Loucy (cell line): ENCODE data around the gene CELF5.

Experiments used
- H2AFZ ChIP-seq: fragments of 200-600 bp; sonication (generic); 2 replicates; pipeline ENCODE4 v1.6.0; 2016; ENCODE audit warnings: antibody characterized with exemption, mild to moderate bottlenecking, low read length, moderate library complexity
- H3F3A ChIP-seq: fragments of 200-600 bp; 2 replicates; pipeline ENCODE4 v1.6.0; 2016; ENCODE audit warnings: antibody characterized with exemption, low read depth, mild to moderate bottlenecking
- H3K27me3 ChIP-seq: fragments of 200-600 bp; sonication (generic); 2 replicates; pipeline ENCODE4 v1.6.1; 2014; ENCODE audit warnings: low read length, mild to moderate bottlenecking; ENCODE audit not compliant: insufficient read depth, poor library complexity, severe bottlenecking
- H3K36me3 ChIP-seq: fragments of 200-600 bp; sonication (generic); 2 replicates; pipeline ENCODE4 v1.6.1; 2016; ENCODE audit warnings: low read length; ENCODE audit not compliant: insufficient read depth
- H3K4me1 ChIP-seq: fragments of 200-600 bp; sonication (generic); 2 replicates; pipeline ENCODE4 v1.5.1; 2014; ENCODE audit warnings: low read length, mild to moderate bottlenecking; ENCODE audit not compliant: insufficient read depth, poor library complexity, severe bottlenecking
- H3K4me2 ChIP-seq: fragments of 200-600 bp; sonication (generic); 2 replicates; pipeline ENCODE4 v1.6.0; 2014; ENCODE audit warnings: antibody characterized with exemption, low read length, low read depth, mild to moderate bottlenecking; ENCODE audit not compliant: poor library complexity, severe bottlenecking
- H3K4me3 ChIP-seq: fragments of 200-600 bp; sonication (generic); 2 replicates; pipeline ENCODE4 v1.5.1; 2014; ENCODE audit warnings: low read length, mild to moderate bottlenecking, mixed read lengths; ENCODE audit not compliant: poor library complexity, severe bottlenecking
- H3K79me2 ChIP-seq: fragments of 200-600 bp; sonication (generic); 2 replicates; pipeline ENCODE4 v1.6.1; 2014; ENCODE audit warnings: low read length; ENCODE audit not compliant: insufficient read depth
- H3K9ac ChIP-seq: fragments of 200-600 bp; sonication (generic); 2 replicates; pipeline ENCODE4 v1.6.0; 2014; ENCODE audit warnings: mild to moderate bottlenecking, low read depth, low read length, moderate library complexity; ENCODE audit not compliant: poor library complexity, severe bottlenecking
- H3K9me2 ChIP-seq: fragments of 200-600 bp; sonication (generic); replicated peaks from 2 replicates; pipeline ENCODE4 v1.6.1; 2016; ENCODE audit warnings: low read depth, low read length, mixed read lengths
- H3K9me3 ChIP-seq: fragments of 200-600 bp; sonication (generic); 2 replicates; pipeline ENCODE4 v1.6.1; 2014; ENCODE audit warnings: mild to moderate bottlenecking, antibody characterized with exemption, low read length, low read depth; ENCODE audit not compliant: insufficient read depth
- H4K20me1 ChIP-seq: fragments of 200-600 bp; sonication (generic); 2 replicates; pipeline ENCODE4 v1.6.0; 2014; ENCODE audit warnings: antibody characterized with exemption, low read length, mild to moderate bottlenecking; ENCODE audit not compliant: insufficient read depth, poor library complexity, severe bottlenecking
- EZH2phosphoT487 ChIP-seq: fragments of 200-600 bp; IDR thresholded peaks from 2 replicates; pipeline ENCODE4 v1.6.1; 2018; ENCODE audit warnings: antibody characterized with exemption, mild to moderate bottlenecking, moderate library complexity, borderline replicate concordance
- TF ChIP-seq, protein P1 (sequence below): fragments of 200-600 bp; sonication (generic); conservative IDR thresholded peaks from 2 replicates; pipeline ENCODE4 v1.5.1; 2014; ENCODE audit warnings: mild to moderate bottlenecking, antibody characterized with exemption, low read length

Gene CELF5

DNA sequence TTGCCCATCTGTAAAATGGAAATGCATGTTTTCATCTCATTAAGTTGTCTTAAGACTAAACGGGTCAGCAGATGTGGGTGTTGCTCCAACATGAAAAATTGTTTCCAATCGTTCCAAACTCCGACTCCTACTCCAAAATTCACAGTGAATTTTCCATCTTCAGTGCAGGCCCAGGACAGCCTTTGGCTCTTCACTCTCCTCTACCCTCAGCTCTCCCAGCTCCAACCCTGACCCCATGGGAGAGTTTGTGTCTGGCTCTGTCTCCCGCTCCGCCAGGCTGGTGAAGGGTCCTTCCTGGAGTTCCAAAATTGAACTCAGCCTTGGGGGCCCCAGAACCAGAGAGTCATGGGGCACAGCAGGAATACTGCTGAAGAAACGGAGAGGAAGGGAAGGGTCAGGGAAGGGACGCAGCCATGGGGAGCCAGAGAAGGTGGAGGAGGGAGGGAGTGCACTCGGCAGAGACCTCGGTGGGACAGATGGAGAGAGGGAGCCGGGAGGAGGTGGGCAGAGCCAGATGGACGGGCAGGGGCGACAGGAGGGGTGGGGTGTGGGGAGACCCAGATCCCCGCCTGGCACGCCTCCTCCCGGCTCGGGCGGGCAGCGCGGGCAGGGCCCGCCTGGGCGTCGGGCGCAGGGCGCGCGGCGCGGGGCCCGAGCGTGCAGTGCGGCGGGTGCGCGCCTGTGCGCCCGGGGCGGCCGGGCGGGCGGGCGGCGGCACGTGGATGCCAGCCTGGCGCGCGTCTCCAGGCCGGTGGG lies 45.6 kb downstream of the CELF5 start:
- no peak for TF ChIP-seq EZH2phosphoT487
- TF ChIP-seq, protein P1, sequence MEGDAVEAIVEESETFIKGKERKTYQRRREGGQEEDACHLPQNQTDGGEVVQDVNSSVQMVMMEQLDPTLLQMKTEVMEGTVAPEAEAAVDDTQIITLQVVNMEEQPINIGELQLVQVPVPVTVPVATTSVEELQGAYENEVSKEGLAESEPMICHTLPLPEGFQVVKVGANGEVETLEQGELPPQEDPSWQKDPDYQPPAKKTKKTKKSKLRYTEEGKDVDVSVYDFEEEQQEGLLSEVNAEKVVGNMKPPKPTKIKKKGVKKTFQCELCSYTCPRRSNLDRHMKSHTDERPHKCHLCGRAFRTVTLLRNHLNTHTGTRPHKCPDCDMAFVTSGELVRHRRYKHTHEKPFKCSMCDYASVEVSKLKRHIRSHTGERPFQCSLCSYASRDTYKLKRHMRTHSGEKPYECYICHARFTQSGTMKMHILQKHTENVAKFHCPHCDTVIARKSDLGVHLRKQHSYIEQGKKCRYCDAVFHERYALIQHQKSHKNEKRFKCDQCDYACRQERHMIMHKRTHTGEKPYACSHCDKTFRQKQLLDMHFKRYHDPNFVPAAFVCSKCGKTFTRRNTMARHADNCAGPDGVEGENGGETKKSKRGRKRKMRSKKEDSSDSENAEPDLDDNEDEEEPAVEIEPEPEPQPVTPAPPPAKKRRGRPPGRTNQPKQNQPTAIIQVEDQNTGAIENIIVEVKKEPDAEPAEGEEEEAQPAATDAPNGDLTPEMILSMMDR: no peak
- Histone ChIP-seq H2AFZ (no peak overlapping the region), H3K36me3 (no peaks in the 10 kb centered on the region), H3K4me3 (no peak overlapping the region), H3K4me2 (no peak overlapping the region), H3K4me1 (peaks cover 6% of the 10 kb centered on the region), H3K9ac (no peak overlapping the region), H4K20me1 (no peaks in the 10 kb centered on the region), H3K79me2 (no peaks in the 10 kb centered on the region), H3F3A (no peaks in the 10 kb centered on the region), H3K27me3 (no peaks in the 10 kb centered on the region), H3K9me2 (no peaks in the 10 kb centered on the region), H3K9me3 (no peaks in the 10 kb centered on the region)

DNA sequence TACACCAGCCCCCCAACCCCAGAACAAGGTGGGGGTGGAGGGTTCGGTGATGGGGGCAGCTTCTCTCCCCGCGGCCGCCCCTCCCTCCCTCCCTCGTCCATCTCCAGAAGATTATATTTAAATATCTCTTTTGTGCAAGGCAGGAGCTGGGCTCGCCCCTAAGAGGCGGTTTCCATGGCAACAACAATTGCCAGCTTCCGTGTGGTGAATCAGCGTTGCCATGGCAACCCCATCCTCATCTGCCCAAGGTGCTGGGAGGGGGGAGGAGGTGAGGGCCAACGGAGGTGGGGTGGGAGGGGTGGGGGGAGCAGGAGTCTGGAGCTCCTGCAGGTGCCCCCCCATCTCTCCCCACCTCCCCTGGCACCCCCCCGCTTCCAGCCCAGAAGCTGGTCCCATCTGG lies 46.4 kb downstream of the CELF5 start:
- TF ChIP-seq, protein P1: no peak
- TF ChIP-seq EZH2phosphoT487: no peak
- H3F3A ChIP-seq: no peaks in the 10 kb centered on the region
- H3K4me1 ChIP-seq: peaks cover 13% of the 10 kb centered on the region
- no peak overlapping the region for H3K9ac ChIP-seq
- H4K20me1 ChIP-seq: no peaks in the 10 kb centered on the region
- H3K36me3 ChIP-seq: no peaks in the 10 kb centered on the region
- H3K9me2 ChIP-seq: no peaks in the 10 kb centered on the region
- H2AFZ ChIP-seq: no peak overlapping the region
- no peaks in the 10 kb centered on the region for H3K79me2 ChIP-seq
- no peak overlapping the region for H3K4me3 ChIP-seq
- no peak overlapping the region for H3K4me2 ChIP-seq
- no peaks in the 10 kb centered on the region for H3K9me3 ChIP-seq
- no peaks in the 10 kb centered on the region for H3K27me3 ChIP-seq

DNA sequence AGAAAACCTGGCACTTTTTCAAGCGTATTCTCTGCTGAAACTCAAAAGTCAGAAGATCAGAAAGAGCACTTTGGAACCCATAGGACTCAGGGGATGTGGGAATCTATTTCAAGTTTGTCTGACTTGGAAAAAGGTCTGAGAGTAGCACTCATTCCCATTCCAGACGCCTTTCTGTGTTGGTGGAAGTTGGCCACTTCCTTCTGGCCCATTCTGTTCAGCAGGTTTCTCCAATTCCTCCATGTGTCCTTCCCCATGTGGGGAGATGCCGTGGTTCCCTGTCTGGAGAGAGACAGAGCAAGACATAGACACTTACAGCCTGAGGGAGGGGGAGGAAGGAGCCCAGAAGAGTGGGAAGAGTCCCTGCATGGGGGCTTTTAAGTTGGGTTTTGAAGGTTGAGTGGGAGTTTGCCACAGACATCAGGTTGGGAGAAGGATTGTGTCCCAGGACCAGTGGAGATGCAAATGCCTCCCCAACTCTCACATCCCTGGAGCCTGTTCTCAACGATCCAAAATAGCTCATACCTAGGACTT lies 48.0 kb downstream of the CELF5 start:
- no peak for TF ChIP-seq EZH2phosphoT487
- TF ChIP-seq, protein P1: no peak
- H3K27me3 ChIP-seq: no peaks in the 10 kb centered on the region

More for the DNA sequence above, 48.0 kb downstream of the CELF5 start:
- H3K79me2 ChIP-seq: no peaks in the 10 kb centered on the region
- H3K4me3 ChIP-seq: no peak overlapping the region
- no peak overlapping the region for H2AFZ ChIP-seq
- H3K4me1 ChIP-seq: peaks cover 13% of the 10 kb centered on the region
- H3K9me2 ChIP-seq: no peaks in the 10 kb centered on the region
- H3F3A ChIP-seq: no peaks in the 10 kb centered on the region
- H4K20me1 ChIP-seq: no peaks in the 10 kb centered on the region
- no peaks in the 10 kb centered on the region for H3K9me3 ChIP-seq
- H3K36me3 ChIP-seq: no peaks in the 10 kb centered on the region
- no peak overlapping the region for H3K4me2 ChIP-seq
- H3K9ac ChIP-seq: no peak overlapping the region
